HepG2 (cell line): ENCODE results near the gene ATP9B.

Experiments used
- PCBP2 ChIP-seq: fragments of 200-400 bp; formaldehyde crosslinking; optimal IDR thresholded peaks from 2 replicates; pipeline ENCODE3; 2018; ENCODE audit warnings: low read length, low read depth; ENCODE audit not compliant: poor library complexity, severe bottlenecking
- SKI ChIP-seq: fragments of 450-650 bp; IDR thresholded peaks from one replicate; pipeline ENCODE4 v1.6.1; 2018; ENCODE audit warnings: mild to moderate bottlenecking; ENCODE audit not compliant: partially characterized antibody

DNA sequence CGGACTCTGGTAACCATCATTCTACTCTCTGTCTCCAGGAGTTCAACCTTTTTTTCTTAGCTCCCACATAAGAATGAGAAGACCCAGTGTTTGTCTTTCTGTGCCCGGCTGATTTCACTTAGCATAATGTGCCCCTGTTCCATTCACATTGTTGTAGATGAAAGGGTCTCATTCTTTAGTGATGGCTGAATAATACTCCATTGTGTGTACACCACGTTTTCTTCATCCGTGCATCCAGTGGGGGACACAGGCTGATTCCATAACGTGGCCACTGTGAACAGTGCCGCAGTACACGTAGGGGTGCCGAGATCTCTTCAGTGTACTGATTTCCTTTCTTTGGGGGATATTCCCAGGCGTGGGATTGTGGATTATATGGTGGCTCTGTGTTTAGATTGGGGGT lies 254.3 kb downstream of the ATP9B start:
- no peak for TF ChIP-seq SKI
- no peak for TF ChIP-seq PCBP2
